ENCODE results near the gene UQCR11.

Gene UQCR11

GRCh38 chr19:1602091-1602707, 3.1 kb downstream of the UQCR11 start:
- TF ChIP-seq CREB1 (IDR thresholded peaks at IDR 0.05; ENCODE audit: low read depth) (no peak), CEBPB (IDR thresholded peaks at IDR 0.05) (no peak), USF1 (IDR thresholded peaks at IDR 0.05) (no peak), NFIC (IDR thresholded peaks at IDR 0.05) (no peak)

- TF ChIP-seq YY1 (IDR thresholded peaks at IDR 0.05; ENCODE audit: low read depth) = no peak
- TF ChIP-seq ZBTB7A (IDR thresholded peaks at IDR 0.05; ENCODE audit: low read depth) = no peak
- no peak for TF ChIP-seq TEAD4 (IDR thresholded peaks at IDR 0.05)
- no peak for TF ChIP-seq CREB1 (IDR thresholded peaks at IDR 0.05; ENCODE audit: low read depth)
- no peak for TF ChIP-seq FOXM1 (IDR thresholded peaks at IDR 0.05; ENCODE audit: borderline replicate concordance, low read depth)
- no peak for TF ChIP-seq USF1 (IDR thresholded peaks at IDR 0.05)
- TF ChIP-seq EP300 (IDR thresholded peaks at IDR 0.05; ENCODE audit: borderline replicate concordance) = no peak
- no peak for TF ChIP-seq TCF12 (IDR thresholded peaks at IDR 0.05; ENCODE audit: low read depth)
- TF ChIP-seq REST (IDR thresholded peaks at IDR 0.05; ENCODE audit: low read depth) = no peak
- TF ChIP-seq EGR1 (IDR thresholded peaks at IDR 0.05) = no peak
- no peak for TF ChIP-seq TAF1 (IDR thresholded peaks at IDR 0.05; ENCODE audit: low read depth)
- no peak for TF ChIP-seq RAD21 (IDR thresholded peaks at IDR 0.05; ENCODE audit: low read depth)
- no peak for TF ChIP-seq NFIC (IDR thresholded peaks at IDR 0.05)
- TF ChIP-seq MAX (IDR thresholded peaks at IDR 0.05) = no peak
- no peak for TF ChIP-seq CEBPB (IDR thresholded peaks at IDR 0.05)
Measured at GRCh38 chr19:1601613-1602064, 3.6 kb downstream of the UQCR11 start.

GRCh38 chr19:1599460-1599846, 5.8 kb downstream of the UQCR11 start:
- TF ChIP-seq EGR1 (IDR thresholded peaks at IDR 0.05) (no peak), TCF12 (IDR thresholded peaks at IDR 0.05; ENCODE audit: low read depth) (no peak), YY1 (IDR thresholded peaks at IDR 0.05; ENCODE audit: low read depth) (no peak), NFIC (IDR thresholded peaks at IDR 0.05) (no peak), EP300 (IDR thresholded peaks at IDR 0.05; ENCODE audit: borderline replicate concordance) (no peak), RAD21 (IDR thresholded peaks at IDR 0.05; ENCODE audit: low read depth) (no peak), MAX (IDR thresholded peaks at IDR 0.05) (no peak), USF1 (IDR thresholded peaks at IDR 0.05) (no peak), TAF1 (IDR thresholded peaks at IDR 0.05; ENCODE audit: low read depth) (no peak), CREB1 (IDR thresholded peaks at IDR 0.05; ENCODE audit: low read depth) (no peak), REST (IDR thresholded peaks at IDR 0.05; ENCODE audit: low read depth) (no peak)

GRCh38 chr19:1598777-1599459, 6.3 kb downstream of the UQCR11 start:
- no peak for TF ChIP-seq REST (IDR thresholded peaks at IDR 0.05; ENCODE audit: low read depth)
- no peak for TF ChIP-seq YY1 (IDR thresholded peaks at IDR 0.05; ENCODE audit: low read depth)
- no peak for TF ChIP-seq NFIC (IDR thresholded peaks at IDR 0.05)
- no peak for TF ChIP-seq FOXM1 (IDR thresholded peaks at IDR 0.05; ENCODE audit: borderline replicate concordance, low read depth)
- TF ChIP-seq EP300 (IDR thresholded peaks at IDR 0.05; ENCODE audit: borderline replicate concordance) = no peak
- TF ChIP-seq EGR1 (IDR thresholded peaks at IDR 0.05) = no peak
- TF ChIP-seq CEBPB (IDR thresholded peaks at IDR 0.05) = no peak
- no peak for TF ChIP-seq TAF1 (IDR thresholded peaks at IDR 0.05; ENCODE audit: low read depth)
- TF ChIP-seq USF1 (IDR thresholded peaks at IDR 0.05) = no peak
- no peak for TF ChIP-seq TEAD4 (IDR thresholded peaks at IDR 0.05)
